ENCODE data around the gene GPR4.

The GPR4 gene

DNA sequence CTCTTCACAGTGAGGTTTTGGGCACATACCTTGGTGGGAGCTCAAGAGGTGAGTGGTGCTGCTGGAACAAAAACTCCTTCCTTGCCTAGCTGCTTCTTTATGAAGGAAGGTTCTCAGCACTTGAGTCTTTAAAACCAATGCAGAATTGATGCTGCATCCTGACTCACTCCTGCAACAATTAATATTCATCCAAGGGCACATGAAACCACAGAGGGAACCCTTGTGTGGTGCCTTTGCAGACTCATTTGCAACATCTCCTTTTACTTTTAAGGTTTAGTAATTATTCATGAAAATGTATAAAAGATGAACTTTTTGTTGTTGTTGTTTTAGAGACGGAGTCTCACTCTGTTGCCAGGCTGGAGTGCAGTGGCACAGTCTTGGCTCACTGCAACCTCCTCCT lies 47.5 kb downstream of the GPR4 start:
- DNase-seq (ENCODE audit: low read depth, low spot score): no peak

- DNase-seq (ENCODE audit: low read depth, low spot score): no peak
These were observed 48.5 kb downstream of the GPR4 start for GRCh38 chr19:45553464-45553863.

DNA sequence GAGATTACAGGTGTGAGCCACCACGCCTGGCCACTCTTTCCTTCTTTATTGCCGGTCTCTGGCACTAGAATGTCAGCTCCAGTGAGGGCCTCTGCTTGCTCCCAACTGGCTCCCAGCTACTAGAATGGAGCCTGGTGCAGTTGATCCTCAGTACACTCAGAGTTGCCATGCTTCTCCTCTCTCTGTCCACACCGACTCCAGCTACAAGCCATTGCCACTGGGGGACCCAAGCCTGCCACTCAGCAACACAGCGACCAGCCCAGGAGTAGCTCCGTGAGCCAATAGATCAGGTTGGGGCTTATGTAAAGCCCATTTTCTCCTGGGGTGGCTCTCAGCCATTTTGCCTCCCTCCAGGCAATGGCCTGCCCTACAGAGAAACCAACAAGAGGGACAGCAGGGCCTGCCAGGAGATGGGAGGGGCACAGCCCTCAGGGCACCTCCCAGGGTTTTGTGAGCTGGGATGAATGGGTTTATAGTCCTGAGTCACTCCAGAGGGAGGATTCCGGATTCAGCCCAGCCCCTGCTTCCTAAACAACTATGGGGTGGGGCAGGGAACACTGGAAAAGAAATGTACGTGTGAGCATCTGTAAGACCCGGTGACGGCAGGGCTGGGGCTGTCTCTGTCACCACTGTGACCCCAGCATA lies 53.9 kb downstream of the GPR4 start:
- DNase-seq (ENCODE audit: low read depth, low spot score): no peak

DNA sequence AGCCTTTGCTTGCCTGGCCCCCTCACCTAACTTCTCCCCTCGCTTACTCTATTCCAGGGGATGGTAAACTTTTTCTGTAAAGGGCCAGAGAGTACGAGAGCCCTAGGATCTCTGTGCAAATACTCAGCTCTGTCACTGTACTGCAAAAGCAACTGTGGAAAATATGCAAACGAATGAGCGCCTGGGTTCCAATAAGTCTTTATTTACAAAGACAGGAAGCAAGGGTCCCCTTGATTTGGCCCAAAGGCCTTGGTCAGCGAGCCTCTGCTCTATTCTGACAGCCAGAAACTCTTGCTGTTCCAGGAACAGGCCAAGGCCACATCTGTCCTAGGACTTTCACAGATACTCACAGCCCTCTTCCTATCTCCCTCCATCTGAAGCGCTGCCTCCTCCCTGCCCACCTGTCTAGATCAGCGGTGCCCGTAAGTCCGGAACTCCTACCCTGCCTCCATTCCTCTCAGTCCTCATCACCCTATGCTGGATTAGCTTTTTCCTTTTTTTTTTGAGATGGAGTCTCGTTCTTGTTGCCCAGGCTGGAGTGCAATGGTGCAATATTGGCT lies 54.7 kb downstream of the GPR4 start:
- DNase-seq (ENCODE audit: low read depth, low spot score): no peak

GRCh38 chr19:45542234-45542668 lies 59.8 kb downstream of the GPR4 start:
- no peak for DNase-seq (ENCODE audit: low read depth, low spot score)
